T-helper 9 cell (primary cell): ENCODE data around the gene USPL1.

Experiments
- DNase-seq: peaks from one replicate; pipeline ENCODE4 v3.0.0-alpha.2; 2020

USPL1 gene

GRCh38 chr13:30698488-30699005 lies 80.8 kb downstream of the USPL1 start:
- DNase-seq: no peak

- no peak for DNase-seq
Measured at GRCh38 chr13:30700364-30700763, 82.6 kb downstream of the USPL1 start.

- DNase-seq: no peak
Measured at GRCh38 chr13:30702006-30702405, 84.3 kb downstream of the USPL1 start.

- no peak for DNase-seq
Measured at GRCh38 chr13:30704596-30704995, 86.9 kb downstream of the USPL1 start.

GRCh38 chr13:30705680-30706079 lies 88.0 kb downstream of the USPL1 start:
- DNase-seq: no peak

GRCh38 chr13:30708541-30708940 lies 90.8 kb downstream of the USPL1 start:
- DNase-seq: no peak
